Measurements from ENCODE around the gene FAM81B. TPM values are rescaled to one million over a fixed set of nuclear protein-coding genes. Genes with fewer than 3 reads are reported as not detected.
A peak's percentile ranks its signal among the peaks of the same experiment; 100 is the strongest.

Gene FAM81B
- total RNA-seq, 3 donors from 2014 or later (not counting 1 experiment from before 2014, with no cell fraction given), result not detected

DNA sequence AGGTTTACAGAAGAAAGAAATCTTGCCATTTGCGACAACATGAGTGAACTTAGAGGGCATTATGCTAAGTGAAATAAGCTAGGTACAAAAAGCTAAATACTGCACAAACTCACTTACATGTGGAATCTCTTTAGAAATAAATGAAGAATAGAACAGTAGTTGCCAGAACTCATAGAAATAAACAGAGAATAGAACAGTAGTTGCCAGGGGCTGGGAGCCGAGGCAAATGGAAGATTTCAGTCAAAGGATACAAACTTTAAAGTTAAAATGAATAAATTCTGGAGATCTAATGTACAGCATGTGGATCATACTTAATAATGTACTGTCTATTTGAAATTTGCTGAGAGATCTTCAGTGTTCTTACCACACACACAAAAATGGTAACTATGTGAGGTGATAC is 63.4 kb downstream of the FAM81B start:
- 91% methylated on average over 1 of the region's 2 CpGs for WGBS (ENCODE audit: insufficient coverage)
- Histone ChIP-seq H3K36me3 (ENCODE audit: control insufficient read depth, insufficient read depth, low read length) (no peaks in the 10 kb centered on the region), H3K27me3 (ENCODE audit: control insufficient read depth, insufficient read depth, low read length) (no peaks in the 10 kb centered on the region), H3K9me3 (ENCODE audit: control insufficient read depth, insufficient read depth, low read length) (no peaks in the 10 kb centered on the region), H3K4me3 (ENCODE audit: low read length) (no peak overlapping the region), H3K27ac (ENCODE audit: low read length) (no peak overlapping the region), H3K4me1 (ENCODE audit: control insufficient read depth, insufficient read depth, low read length) (no peaks in the 10 kb centered on the region)
- TF ChIP-seq, protein P1, sequence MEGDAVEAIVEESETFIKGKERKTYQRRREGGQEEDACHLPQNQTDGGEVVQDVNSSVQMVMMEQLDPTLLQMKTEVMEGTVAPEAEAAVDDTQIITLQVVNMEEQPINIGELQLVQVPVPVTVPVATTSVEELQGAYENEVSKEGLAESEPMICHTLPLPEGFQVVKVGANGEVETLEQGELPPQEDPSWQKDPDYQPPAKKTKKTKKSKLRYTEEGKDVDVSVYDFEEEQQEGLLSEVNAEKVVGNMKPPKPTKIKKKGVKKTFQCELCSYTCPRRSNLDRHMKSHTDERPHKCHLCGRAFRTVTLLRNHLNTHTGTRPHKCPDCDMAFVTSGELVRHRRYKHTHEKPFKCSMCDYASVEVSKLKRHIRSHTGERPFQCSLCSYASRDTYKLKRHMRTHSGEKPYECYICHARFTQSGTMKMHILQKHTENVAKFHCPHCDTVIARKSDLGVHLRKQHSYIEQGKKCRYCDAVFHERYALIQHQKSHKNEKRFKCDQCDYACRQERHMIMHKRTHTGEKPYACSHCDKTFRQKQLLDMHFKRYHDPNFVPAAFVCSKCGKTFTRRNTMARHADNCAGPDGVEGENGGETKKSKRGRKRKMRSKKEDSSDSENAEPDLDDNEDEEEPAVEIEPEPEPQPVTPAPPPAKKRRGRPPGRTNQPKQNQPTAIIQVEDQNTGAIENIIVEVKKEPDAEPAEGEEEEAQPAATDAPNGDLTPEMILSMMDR (IDR thresholded peaks at IDR 0.05), result no peak
- Mint-ChIP-seq H3K4me3 (no peak overlapping the region), H3K9me3 (no peaks in the 10 kb centered on the region), H3K4me1 (peaks cover 0 to 1% of the 10 kb centered on the region in 2 donors), H3K27ac (no peak overlapping the region), H3K36me3 (no peaks in the 10 kb centered on the region), H3K27me3 (ENCODE audit: low read depth in 2 of 2) (no peaks in the 10 kb centered on the region)
- no peak for DNase-seq
- ATAC-seq, result no peak
- intact Hi-C loops (cut with micrococcal nuclease), result no loop called here

- H3K27me3 Mint-ChIP-seq (ENCODE audit: low read depth in 2 of 2), result no peaks in the 10 kb centered on the region
- peaks cover 33% of the 10 kb centered on the region for H3K36me3 ChIP-seq (ENCODE audit: control insufficient read depth, insufficient read depth, low read length)
Measured at GRCh38 chr5:95460665-95461064, 69.5 kb downstream of the FAM81B start.

DNA sequence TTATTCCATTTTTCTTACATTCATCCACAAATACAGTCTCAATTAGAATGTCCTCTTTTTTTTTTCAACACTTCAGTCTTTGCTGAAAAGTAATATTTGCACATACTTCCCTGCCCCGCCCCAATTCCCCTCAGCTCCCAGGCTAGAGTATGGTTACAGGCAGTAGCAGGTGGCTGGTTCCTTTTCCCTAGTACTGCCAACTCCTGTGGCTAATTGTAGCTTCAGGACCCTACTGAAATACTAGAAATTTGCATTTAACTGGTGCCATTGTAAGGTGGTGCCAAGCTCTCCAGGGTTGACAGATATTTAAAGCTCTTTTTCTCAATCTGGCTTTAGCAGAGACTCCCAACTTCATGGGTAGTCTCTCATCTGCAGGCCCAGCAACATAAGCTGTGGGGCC is 80.3 kb downstream of the FAM81B start:
- H3K4me3 Mint-ChIP-seq, result no peak overlapping the region
- WGBS (ENCODE audit: insufficient coverage), result no CpG with 5 or more reads among the region's 1 CpG
- Histone ChIP-seq H3K36me3 (ENCODE audit: control insufficient read depth, insufficient read depth, low read length) (peaks cover 51% of the 10 kb centered on the region), H3K4me3 (ENCODE audit: low read length) (no peak overlapping the region), H3K9me3 (ENCODE audit: control insufficient read depth, insufficient read depth, low read length) (no peaks in the 10 kb centered on the region), H3K27ac (ENCODE audit: low read length) (no peak overlapping the region), H3K27me3 (ENCODE audit: control insufficient read depth, insufficient read depth, low read length) (no peaks in the 10 kb centered on the region), H3K4me1 (ENCODE audit: control insufficient read depth, insufficient read depth, low read length) (no peaks in the 10 kb centered on the region)
- peaks cover 18% of the 10 kb centered on the region for H3K36me3 Mint-ChIP-seq
- DNase-seq (no peak), ATAC-seq (no peak)
- H3K27ac Mint-ChIP-seq, result no peak overlapping the region
- H3K9me3 Mint-ChIP-seq, result no peaks in the 10 kb centered on the region
- TF ChIP-seq, protein P1 (IDR thresholded peaks at IDR 0.05), result no peak
- peaks cover 0 to 12% of the 10 kb centered on the region in 2 donors for H3K4me1 Mint-ChIP-seq
- intact Hi-C loops (cut with micrococcal nuclease), result no loop called here
- H3K27me3 Mint-ChIP-seq (ENCODE audit: low read depth in 2 of 2), result no peaks in the 10 kb centered on the region

More at GRCh38 chr5:95460665-95461064, 69.5 kb downstream of the FAM81B start:
- Mint-ChIP-seq H3K27ac (no peak overlapping the region), H3K36me3 (peaks cover 10% of the 10 kb centered on the region), H3K9me3 (no peaks in the 10 kb centered on the region), H3K4me3 (no peak overlapping the region), H3K4me1 (no peaks in the 10 kb centered on the region)
- DNase-seq (no peak), ATAC-seq (no peak)
- TF ChIP-seq, protein P1 (IDR thresholded peaks at IDR 0.05), result no peak
- Histone ChIP-seq H3K27me3 (ENCODE audit: control insufficient read depth, insufficient read depth, low read length) (no peaks in the 10 kb centered on the region), H3K4me1 (ENCODE audit: control insufficient read depth, insufficient read depth, low read length) (no peaks in the 10 kb centered on the region), H3K27ac (ENCODE audit: low read length) (no peak overlapping the region), H3K4me3 (ENCODE audit: low read length) (no peak overlapping the region), H3K9me3 (ENCODE audit: control insufficient read depth, insufficient read depth, low read length) (no peaks in the 10 kb centered on the region)
- intact Hi-C loops (cut with micrococcal nuclease), result no loop called here
- WGBS (ENCODE audit: insufficient coverage), result 90% methylated on average over 1 of the region's 2 CpGs

DNA sequence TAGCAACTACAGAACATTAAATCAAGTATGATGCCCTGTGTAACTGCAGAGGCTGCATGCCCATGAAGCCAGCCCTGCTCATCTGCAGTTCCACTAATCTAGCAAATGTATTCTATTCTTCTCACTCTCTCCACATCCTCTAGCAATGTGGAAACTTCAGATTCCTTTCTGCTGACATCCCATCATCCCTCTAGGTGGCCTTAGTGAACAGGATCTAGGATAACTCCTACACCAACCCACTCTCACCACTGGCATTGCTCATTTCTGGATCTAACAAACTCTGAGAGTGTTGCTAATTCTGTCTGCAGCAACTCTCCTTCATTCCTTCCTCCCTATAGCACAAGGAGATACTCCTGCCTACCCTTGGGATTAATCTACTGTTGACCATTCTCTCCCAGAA is 80.8 kb downstream of the FAM81B start:
- Histone ChIP-seq H3K9me3 (ENCODE audit: control insufficient read depth, insufficient read depth, low read length) (no peaks in the 10 kb centered on the region), H3K36me3 (ENCODE audit: control insufficient read depth, insufficient read depth, low read length) (peaks cover 49% of the 10 kb centered on the region), H3K27me3 (ENCODE audit: control insufficient read depth, insufficient read depth, low read length) (no peaks in the 10 kb centered on the region), H3K4me1 (ENCODE audit: control insufficient read depth, insufficient read depth, low read length) (no peaks in the 10 kb centered on the region), H3K4me3 (ENCODE audit: low read length) (no peak overlapping the region), H3K27ac (ENCODE audit: low read length) (no peak overlapping the region)
- H3K27ac Mint-ChIP-seq, result peak overlapping the region in 1 of 2 donors; percentile 3
- H3K27me3 Mint-ChIP-seq (ENCODE audit: low read depth in 2 of 2), result no peaks in the 10 kb centered on the region
- DNase-seq (no peak), ATAC-seq (no peak)
- no peak overlapping the region for H3K4me3 Mint-ChIP-seq
- peaks cover 0 to 12% of the 10 kb centered on the region in 2 donors for H3K4me1 Mint-ChIP-seq
- intact Hi-C loops (cut with micrococcal nuclease), result no loop called here
- TF ChIP-seq, protein P1 (IDR thresholded peaks at IDR 0.05), result no peak
- H3K36me3 Mint-ChIP-seq, result peaks cover 18% of the 10 kb centered on the region
- no peaks in the 10 kb centered on the region for H3K9me3 Mint-ChIP-seq
